G401 (cell line): ENCODE measurements around the gene TMEM108. TPM values are rescaled to one million over a fixed set of nuclear protein-coding genes. Genes with fewer than 3 reads are reported as not detected.

Source experiments
- DNase-seq: peaks from one replicate; pipeline ENCODE4 v3.0.0-alpha.2; 2015; ENCODE audit warnings: low spot score
- in situ Hi-C: cut with HindIII; loops from 2 replicates; pipeline ENCODE4 v1.10.0; 2016; ENCODE audit warnings: low sequenced_read_pairs, mixed read lengths
- total RNA-seq: library from RNA; depleted of rRNA; stranded (reverse); fragments of >200 nt; shearing (Covaris generic); gene quantifications from 2 replicates; pipeline ENCODE4 v1.2.3, GENCODE V29; 2014

Gene TMEM108
- total RNA-seq, 1 experiment from 2014 or later, result not detected

DNA sequence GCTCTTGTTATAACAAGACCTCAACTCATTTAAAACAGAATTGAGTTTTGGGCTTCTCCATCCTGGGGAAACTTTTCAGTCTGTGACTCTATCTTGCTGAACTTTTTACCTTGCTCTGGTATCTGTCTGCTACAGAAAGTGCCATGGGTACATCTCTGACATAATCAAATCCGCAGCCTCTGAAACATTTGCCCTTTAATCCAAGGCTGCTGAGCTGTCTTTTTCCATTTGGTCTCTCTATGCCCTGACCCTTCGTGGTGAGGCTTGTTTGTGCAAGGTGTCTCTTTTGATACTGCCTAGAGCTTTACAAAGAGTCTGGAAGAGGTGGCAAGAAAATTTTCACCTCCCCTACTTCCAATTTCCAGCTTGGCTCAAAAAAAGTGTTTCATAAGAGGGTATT, 11.3 kb downstream of the TMEM108 start:
- in situ Hi-C loops, result no loop called here
- no peak for DNase-seq

DNA sequence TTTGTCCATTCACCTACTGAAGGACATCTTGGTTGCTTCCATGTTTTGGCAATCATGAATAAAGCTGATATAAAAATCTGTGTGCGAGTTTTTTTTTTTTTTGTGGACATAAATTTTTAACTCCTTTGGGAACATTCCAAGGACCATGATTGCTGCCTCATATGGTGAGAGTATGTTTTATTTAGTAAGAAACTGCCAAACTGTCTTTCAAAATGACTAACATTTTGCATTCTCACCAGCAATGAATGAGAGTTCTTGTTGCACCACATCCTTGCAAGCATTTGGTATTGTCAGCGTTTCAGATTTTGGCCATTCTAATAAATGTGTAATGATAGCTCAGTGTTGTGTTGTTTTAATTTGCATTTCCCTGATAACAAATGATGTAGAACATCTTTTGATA, 12.7 kb downstream of the TMEM108 start:
- DNase-seq, result no peak
- in situ Hi-C loops, result no loop called here

DNA sequence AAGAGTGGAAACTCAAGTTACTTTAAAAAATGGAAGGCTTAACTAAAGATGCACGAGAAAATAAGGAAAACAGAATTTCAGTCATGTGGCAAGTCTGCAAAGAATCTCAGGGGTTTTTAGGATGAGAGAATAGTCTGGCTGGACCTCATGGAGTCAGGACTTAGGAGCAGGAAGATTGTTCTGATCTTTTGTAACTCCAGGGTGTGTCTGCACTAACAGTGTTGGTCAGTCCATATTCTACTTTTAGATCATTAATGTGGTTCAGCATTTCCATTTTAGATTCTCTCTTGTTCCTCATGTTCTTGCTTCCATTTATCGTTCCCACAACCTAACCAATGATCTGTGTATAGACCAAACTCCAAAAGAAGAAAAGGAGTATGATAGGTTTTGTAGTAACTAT, 15.3 kb downstream of the TMEM108 start:
- DNase-seq, result no peak
- in situ Hi-C loops, result no loop called here

GRCh38 chr3:133054586-133054985, 16.4 kb downstream of the TMEM108 start:
- in situ Hi-C loops, result no loop called here
- DNase-seq, result no peak

GRCh38 chr3:133055339-133055738, 17.1 kb downstream of the TMEM108 start:
- in situ Hi-C loops, result no loop called here
- peak; percentile 12 for DNase-seq

- DNase-seq, result no peak
- in situ Hi-C loops, result no loop called here
Observed at GRCh38 chr3:133058243-133058642, 20.1 kb downstream of the TMEM108 start.

DNA sequence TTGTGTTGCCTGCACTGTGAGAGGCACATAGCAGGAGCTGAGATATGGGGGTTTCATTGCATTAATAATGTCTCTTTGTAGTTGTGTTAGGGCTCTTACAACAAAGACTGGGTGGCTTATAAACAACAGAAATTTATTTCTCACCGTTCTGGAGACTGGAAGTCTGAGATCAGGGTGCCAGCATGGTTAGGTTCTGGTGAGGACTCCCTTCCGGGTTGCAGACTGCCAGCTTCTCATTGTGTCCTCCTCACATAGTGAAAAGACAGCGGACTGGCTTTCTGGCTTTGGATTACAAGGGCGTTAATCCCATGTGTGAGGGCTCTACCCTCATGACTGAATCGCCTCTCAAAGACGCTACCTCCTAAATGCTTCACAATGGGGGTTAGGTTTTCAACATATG, 20.6 kb downstream of the TMEM108 start:
- DNase-seq, result no peak
- in situ Hi-C loops, result no loop called here

GRCh38 chr3:133065193-133065961, 27.2 kb downstream of the TMEM108 start:
- in situ Hi-C loops, result no loop called here

GRCh38 chr3:133066026-133066425, 27.8 kb downstream of the TMEM108 start:
- DNase-seq, result no peak
- in situ Hi-C loops, result no loop called here

More at GRCh38 chr3:133065193-133065961, 27.2 kb downstream of the TMEM108 start:
- no peak for DNase-seq

DNA sequence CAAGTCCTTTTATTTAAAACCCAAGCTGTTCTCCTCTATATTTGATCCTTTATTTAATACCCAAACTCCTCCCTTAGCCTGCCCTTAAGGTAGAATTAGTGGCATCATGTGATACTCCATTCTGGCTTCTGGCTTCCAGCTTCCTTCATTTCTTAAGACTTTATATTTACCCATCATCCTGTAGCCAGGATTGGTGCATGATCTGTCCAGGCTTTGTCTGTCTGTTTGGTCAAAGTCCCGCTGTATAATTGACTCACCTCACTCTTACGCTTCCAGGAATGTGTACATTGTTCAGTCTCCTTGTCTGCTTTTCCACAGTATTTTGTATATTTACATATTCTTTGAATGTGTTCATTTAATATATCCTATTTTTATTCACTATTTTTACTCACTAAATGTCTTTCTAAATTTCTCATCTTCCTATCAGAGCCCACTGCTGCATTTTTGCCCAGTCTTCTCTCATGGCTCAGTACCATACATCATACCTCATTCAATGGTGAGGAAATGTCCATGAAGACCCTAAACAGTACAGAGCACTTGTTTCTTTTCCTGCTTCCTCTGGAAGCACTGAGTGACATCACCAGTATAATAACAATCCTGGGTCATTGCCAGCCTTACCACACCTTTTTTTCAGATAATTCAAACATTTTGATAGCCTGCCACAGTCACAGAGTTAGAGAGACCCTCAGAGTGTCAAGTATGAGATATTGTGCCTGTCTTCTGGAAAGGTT, 31.5 kb downstream of the TMEM108 start:
- DNase-seq, result no peak
- in situ Hi-C loops, result no loop called here

GRCh38 chr3:133074977-133075376, 36.8 kb downstream of the TMEM108 start:
- DNase-seq, result no peak
- in situ Hi-C loops, result no loop called here

DNA sequence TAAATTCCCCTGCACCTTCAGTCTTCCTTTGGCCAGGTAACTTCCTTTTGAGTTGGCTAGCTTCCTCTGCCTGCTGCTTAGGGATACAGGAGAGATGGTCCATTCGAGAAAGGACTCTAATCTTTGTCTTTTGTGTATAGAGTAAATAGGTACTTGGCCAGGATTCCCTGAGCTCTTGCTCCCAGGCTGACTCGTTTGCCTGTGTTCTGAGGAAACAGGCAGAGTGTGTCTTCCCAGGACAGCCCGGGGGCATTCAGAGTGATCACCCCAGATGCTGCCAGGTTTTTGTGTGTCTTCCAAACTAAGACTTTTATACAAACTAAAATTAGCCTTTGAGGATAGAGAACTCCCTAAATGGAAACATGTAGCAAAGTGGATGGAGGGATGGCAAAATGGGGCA, 39.5 kb downstream of the TMEM108 start:
- in situ Hi-C loops, result no loop called here
- DNase-seq, result peak; percentile 4

GRCh38 chr3:133079621-133080020, 41.4 kb downstream of the TMEM108 start:
- in situ Hi-C loops, result no loop called here
- no peak for DNase-seq

- in situ Hi-C loops, result no loop called here
- DNase-seq, result no peak
Observed at GRCh38 chr3:133081016-133081415, 42.8 kb downstream of the TMEM108 start.

DNA sequence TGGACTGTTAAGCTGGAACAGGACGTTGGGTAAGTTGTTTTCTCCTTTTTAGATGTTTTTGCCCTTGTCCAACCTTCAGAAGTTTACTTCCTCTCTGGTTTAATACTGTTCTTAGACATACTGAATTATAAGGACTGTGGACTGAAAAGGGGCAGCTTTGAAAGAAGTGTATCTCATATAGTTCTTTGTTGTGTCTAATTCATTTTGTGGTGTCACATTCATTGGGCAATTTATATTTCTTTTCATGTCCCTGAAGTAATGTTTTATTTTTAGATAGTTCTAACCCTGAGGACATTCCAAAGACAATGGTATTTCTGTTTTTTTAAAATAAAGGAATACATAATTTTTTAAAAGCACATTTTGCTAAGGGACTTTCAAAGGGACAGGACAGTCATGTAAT, 45.2 kb downstream of the TMEM108 start:
- in situ Hi-C loops, result no loop called here
- no peak for DNase-seq

GRCh38 chr3:133089906-133090485, 51.8 kb downstream of the TMEM108 start:
- in situ Hi-C loops, result no loop called here
- no peak for DNase-seq

DNA sequence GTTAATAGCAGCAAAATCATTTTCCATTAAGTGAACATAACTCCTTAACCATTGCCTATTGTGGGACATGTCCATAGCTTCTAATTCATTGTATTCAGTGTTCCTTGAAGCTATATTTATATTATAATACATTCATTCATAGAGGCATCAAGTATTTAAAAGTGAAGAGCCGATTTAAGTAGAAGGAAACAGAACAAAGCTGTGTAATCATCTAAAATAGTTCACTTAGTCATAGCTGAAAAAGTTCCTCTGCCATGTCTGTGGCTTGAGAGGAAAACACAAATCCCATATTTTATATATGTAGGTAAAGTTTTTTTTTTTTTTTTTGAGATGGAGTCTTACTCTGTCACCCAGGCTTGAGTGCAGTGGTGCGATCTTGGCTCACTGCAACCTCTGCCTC, 54.5 kb downstream of the TMEM108 start:
- no peak for DNase-seq
- in situ Hi-C loops, result no loop called here

DNA sequence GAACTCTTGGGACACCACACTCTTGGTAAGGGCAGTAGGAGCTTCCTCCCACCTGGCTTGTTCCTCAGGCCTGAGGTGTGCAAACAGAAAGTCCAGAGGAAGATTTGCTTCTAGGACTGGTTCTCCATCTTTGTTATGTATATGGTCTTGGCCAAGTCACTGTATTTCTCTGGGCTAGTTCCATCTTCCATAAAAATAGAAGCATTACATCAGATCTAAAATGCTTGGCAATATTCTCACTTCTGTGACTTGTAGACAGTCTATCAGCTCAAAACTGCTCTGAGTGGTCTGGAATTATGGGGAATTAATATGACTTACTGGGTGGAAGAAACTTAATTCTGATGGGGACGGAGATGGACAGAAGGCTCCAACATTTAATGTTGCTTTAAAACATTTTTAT, 55.2 kb downstream of the TMEM108 start:
- DNase-seq, result no peak
- in situ Hi-C loops, result no loop called here

DNA sequence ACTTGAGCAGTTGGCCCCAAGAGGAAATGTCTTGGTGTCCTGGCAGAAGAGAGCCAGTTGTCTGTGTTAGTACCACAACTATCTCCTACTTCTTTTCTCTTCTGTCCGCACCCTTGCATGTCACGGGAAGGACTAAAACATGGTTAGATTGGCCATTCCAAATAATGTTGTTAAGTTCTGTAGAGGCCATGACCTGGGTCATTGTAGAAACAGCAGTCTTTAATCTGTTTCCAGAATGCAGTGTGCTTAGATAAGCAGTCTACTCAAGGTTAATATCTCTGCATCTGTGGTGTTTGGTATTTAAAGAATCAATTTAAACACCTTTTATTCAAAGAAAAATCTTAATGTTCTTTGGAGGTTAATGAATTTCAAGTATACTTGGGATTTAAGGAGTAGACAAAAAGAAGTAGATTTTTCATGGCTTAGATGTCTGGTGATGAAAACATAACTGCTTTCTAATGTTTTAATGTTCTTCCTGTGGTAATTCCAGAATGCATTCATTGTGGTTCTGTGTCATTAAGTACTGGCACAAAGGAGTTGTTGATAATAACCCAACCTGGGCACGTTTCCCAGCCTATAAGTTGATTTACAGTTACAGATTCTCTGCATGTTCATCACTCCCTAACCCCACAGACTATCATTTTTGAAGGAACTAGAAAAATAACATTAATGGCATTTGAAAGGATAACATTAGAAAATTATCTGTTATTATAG, 58.9 kb downstream of the TMEM108 start:
- DNase-seq, result no peak
- in situ Hi-C loops, result no loop called here

GRCh38 chr3:133103706-133104105, 65.5 kb downstream of the TMEM108 start:
- DNase-seq, result no peak
- in situ Hi-C loops, result no loop called here
